Panc1 (cell line): ENCODE data around the gene TULP4.
"Not testable (repeated sequence)": the region's sequence is repeated elsewhere in the genome, so short reads cannot be mapped to it uniquely, and the experiment has no call there.

Experiments
- CTCF ChIP-seq: fragments of 450-650 bp; IDR thresholded peaks from 2 replicates; pipeline ENCODE4 v1.5.1; 2017; ENCODE audit warnings: mild to moderate bottlenecking
- POLR2AphosphoS5 ChIP-seq: IDR thresholded peaks from 2 replicates; pipeline ENCODE4 v1.6.1; 2012; ENCODE audit warnings: mild to moderate bottlenecking, low read depth, low read length, moderate library complexity

- not testable (repeated sequence) for TF ChIP-seq CTCF, POLR2AphosphoS5
Observed at GRCh38 chr6:158339197-158339596, 26.9 kb downstream of the TULP4 start.
